ENCODE measurements around the gene STAB2. TPM values are rescaled to one million over a fixed set of nuclear protein-coding genes. Genes with fewer than 3 reads are reported as not detected.

The STAB2 gene
- polyA plus RNA-seq, 3 donors, result not detected

DNA sequence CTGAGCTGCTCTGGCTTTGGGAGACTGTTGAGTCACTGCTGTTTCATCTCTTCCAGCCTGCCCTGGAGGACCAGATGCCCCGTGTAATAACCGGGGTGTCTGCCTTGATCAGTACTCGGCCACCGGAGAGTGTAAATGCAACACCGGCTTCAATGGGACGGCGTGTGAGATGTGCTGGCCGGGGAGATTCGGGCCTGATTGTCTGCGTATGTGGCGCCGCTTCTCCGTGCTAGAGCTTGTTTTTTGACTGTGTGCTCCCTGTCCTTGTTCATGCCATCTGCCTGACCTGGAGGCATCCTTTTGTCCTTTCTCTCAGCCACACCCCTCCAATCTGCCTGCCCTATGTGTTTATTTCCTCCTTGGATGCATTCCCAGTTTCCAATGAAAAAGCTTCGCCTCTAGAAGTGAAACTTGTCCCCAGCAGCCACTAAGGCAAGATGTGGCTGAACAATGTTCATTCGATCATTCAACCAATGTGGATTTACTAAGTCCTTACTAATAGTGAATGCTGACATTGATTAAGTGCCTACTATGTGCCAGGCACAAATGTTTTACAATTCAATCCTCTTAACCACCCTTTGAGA, 155.4 kb downstream of the STAB2 start:
- Mint-ChIP-seq H3K27me3 (ENCODE audit: low read depth in 3 of 3) (peaks cover 0 to 3% (median 2%) of the 10 kb centered on the region in 3 donors), H3K9me3 (no peaks in the 10 kb centered on the region), H3K27ac (no peak overlapping the region), H3K4me3 (no peak overlapping the region), H3K36me3 (no peaks in the 10 kb centered on the region), H3K4me1 (no peaks in the 10 kb centered on the region)
- H3K9me3 ChIP-seq (replicated peaks in 1 of 2; ENCODE audit: control insufficient read depth in 1 of 2, insufficient read depth in 1 of 2, low read length in 2 of 2), result no peaks in the 10 kb centered on the region
- 92% methylated on average over 14 of the region's 15 CpGs for WGBS (ENCODE audit: insufficient coverage)
- H3K4me2 ChIP-seq (replicated peaks; ENCODE audit: extremely low read depth, low read length, poor library complexity, severe bottlenecking), result no peak overlapping the region
- H3K79me2 ChIP-seq (ENCODE audit: insufficient read depth, low read length), result no peaks in the 10 kb centered on the region
- no peaks in the 10 kb centered on the region for H3K27me3 ChIP-seq (ENCODE audit: control insufficient read depth in 2 of 2, insufficient read depth in 2 of 2, low read length in 2 of 2)
- TF ChIP-seq, protein P1, sequence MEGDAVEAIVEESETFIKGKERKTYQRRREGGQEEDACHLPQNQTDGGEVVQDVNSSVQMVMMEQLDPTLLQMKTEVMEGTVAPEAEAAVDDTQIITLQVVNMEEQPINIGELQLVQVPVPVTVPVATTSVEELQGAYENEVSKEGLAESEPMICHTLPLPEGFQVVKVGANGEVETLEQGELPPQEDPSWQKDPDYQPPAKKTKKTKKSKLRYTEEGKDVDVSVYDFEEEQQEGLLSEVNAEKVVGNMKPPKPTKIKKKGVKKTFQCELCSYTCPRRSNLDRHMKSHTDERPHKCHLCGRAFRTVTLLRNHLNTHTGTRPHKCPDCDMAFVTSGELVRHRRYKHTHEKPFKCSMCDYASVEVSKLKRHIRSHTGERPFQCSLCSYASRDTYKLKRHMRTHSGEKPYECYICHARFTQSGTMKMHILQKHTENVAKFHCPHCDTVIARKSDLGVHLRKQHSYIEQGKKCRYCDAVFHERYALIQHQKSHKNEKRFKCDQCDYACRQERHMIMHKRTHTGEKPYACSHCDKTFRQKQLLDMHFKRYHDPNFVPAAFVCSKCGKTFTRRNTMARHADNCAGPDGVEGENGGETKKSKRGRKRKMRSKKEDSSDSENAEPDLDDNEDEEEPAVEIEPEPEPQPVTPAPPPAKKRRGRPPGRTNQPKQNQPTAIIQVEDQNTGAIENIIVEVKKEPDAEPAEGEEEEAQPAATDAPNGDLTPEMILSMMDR (IDR thresholded peaks at IDR 0.05), result no peak
- DNase-seq, result no peak
- no peak overlapping the region for H3K9ac ChIP-seq (ENCODE audit: insufficient read depth, low read length, poor library complexity, severe bottlenecking)
- intact Hi-C loops (cut with micrococcal nuclease), result no loop called here
- no peak overlapping the region for H3K4me3 ChIP-seq (replicated peaks in 1 of 3; ENCODE audit: low read depth in 2 of 3, low read length in 3 of 3)
- no peaks in the 10 kb centered on the region for H3K4me1 ChIP-seq (ENCODE audit: control insufficient read depth in 1 of 2, insufficient read depth in 2 of 2, low read length in 2 of 2)
- H4K20me1 ChIP-seq (ENCODE audit: insufficient read depth, low read length), result no peaks in the 10 kb centered on the region
- no peaks in the 10 kb centered on the region for H3K36me3 ChIP-seq (replicated peaks in 1 of 2; ENCODE audit: control insufficient read depth in 1 of 2, insufficient read depth in 2 of 2, low read length in 2 of 2)
- no peak overlapping the region for H2AFZ ChIP-seq (ENCODE audit: insufficient read depth, low read depth, low read length, poor library complexity, severe bottlenecking)
- no peak overlapping the region for H3K27ac ChIP-seq (ENCODE audit: low read depth in 1 of 2, low read length in 2 of 2)

DNA sequence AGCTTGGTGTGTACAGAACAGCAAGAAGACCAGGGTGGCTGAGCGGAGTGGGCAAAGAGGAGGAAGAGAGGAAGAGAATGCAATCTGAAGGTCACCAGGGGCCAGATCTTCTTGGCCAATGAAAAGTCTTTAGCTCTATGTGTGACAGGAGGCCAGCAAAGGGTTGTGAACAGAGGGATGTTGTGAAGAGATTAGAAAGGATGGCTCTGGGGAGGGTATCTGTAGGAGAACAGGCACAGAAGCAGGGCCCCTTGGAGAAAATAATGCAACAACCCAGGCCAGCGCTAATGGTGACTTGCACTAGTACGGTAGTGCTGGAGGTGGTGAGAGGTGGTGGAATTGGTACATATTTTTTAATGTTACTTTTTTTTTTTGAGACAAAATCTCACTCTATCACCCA, 156.7 kb downstream of the STAB2 start:
- H3K27ac ChIP-seq (ENCODE audit: low read depth in 1 of 2, low read length in 2 of 2), result no peak overlapping the region

More for the DNA sequence above, 156.7 kb downstream of the STAB2 start:
- Histone ChIP-seq H3K9me3 (replicated peaks in 1 of 2; ENCODE audit: control insufficient read depth in 1 of 2, insufficient read depth in 1 of 2, low read length in 2 of 2) (no peaks in the 10 kb centered on the region), H2AFZ (ENCODE audit: insufficient read depth, low read depth, low read length, poor library complexity, severe bottlenecking) (no peak overlapping the region), H3K27me3 (ENCODE audit: control insufficient read depth in 2 of 2, insufficient read depth in 2 of 2, low read length in 2 of 2) (no peaks in the 10 kb centered on the region), H3K4me2 (replicated peaks; ENCODE audit: extremely low read depth, low read length, poor library complexity, severe bottlenecking) (no peak overlapping the region), H3K4me3 (replicated peaks in 1 of 3; ENCODE audit: low read depth in 2 of 3, low read length in 3 of 3) (no peak overlapping the region), H3K9ac (ENCODE audit: insufficient read depth, low read length, poor library complexity, severe bottlenecking) (no peak overlapping the region), H3K4me1 (ENCODE audit: control insufficient read depth in 1 of 2, insufficient read depth in 2 of 2, low read length in 2 of 2) (no peaks in the 10 kb centered on the region), H4K20me1 (ENCODE audit: insufficient read depth, low read length) (no peaks in the 10 kb centered on the region), H3K79me2 (ENCODE audit: insufficient read depth, low read length) (no peaks in the 10 kb centered on the region), H3K36me3 (replicated peaks in 1 of 2; ENCODE audit: control insufficient read depth in 1 of 2, insufficient read depth in 2 of 2, low read length in 2 of 2) (no peaks in the 10 kb centered on the region)
- peak overlapping the region in 1 of 7 donors; percentile 27 for H3K27ac Mint-ChIP-seq
- H3K27me3 Mint-ChIP-seq (ENCODE audit: low read depth in 3 of 3), result peaks cover 2 to 3% (median 2%) of the 10 kb centered on the region in 3 donors
- H3K36me3 Mint-ChIP-seq, result no peaks in the 10 kb centered on the region
- 71% methylated on average over 1 of the region's 3 CpGs for WGBS (ENCODE audit: insufficient coverage)
- H3K4me3 Mint-ChIP-seq, result no peak overlapping the region
- H3K9me3 Mint-ChIP-seq, result no peaks in the 10 kb centered on the region
- TF ChIP-seq, protein P1 (IDR thresholded peaks at IDR 0.05), result no peak
- no peaks in the 10 kb centered on the region for H3K4me1 Mint-ChIP-seq
- DNase-seq, result no peak
- intact Hi-C loops (cut with micrococcal nuclease), result no loop called here

All from CD14-positive monocyte (primary cell).